ENCODE measurements around the gene NANOGP8.

NANOGP8 gene

DNA sequence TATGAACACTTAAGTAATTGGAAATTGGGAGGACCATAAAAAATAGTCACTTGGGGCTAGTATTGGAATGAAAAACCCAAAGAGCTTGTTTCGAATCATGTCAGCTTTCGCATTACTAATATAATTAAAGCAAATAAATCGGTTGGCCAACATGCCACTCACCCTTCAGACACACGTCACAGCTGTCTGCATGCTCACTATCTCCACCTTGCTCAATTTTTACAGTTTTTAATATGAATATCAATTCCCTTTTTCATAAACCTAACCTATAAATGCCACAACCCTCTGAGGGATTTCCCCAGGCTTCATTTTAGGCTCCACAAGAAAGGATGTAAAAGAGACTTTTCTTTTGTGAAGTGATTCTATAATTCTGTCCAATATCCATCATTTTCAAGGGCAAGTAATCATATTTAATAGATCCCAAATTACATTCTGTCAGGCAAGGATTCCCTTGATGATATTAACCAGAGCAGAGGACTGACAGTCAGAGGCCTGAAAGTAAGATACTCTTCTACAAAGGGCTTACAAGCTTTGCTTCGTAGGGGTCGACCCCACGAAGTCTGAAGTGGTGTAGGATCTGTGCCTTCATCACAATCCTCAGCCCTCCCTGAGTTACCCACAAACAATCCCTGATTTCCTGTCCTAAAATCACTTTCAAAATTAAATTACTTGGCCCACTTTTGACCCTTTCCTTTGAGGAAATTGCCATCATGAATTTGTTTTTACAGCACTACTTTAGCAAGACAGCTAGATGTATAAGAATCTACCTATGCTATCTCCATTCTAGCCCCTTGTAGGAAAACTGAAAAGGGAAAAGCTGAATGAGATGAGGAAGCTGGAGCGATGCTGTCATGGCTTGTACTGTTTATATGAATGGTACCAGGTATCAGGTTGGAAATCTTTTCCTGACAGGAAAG, 44.5 kb downstream of the NANOGP8 start:
- TF ChIP-seq, protein P1, sequence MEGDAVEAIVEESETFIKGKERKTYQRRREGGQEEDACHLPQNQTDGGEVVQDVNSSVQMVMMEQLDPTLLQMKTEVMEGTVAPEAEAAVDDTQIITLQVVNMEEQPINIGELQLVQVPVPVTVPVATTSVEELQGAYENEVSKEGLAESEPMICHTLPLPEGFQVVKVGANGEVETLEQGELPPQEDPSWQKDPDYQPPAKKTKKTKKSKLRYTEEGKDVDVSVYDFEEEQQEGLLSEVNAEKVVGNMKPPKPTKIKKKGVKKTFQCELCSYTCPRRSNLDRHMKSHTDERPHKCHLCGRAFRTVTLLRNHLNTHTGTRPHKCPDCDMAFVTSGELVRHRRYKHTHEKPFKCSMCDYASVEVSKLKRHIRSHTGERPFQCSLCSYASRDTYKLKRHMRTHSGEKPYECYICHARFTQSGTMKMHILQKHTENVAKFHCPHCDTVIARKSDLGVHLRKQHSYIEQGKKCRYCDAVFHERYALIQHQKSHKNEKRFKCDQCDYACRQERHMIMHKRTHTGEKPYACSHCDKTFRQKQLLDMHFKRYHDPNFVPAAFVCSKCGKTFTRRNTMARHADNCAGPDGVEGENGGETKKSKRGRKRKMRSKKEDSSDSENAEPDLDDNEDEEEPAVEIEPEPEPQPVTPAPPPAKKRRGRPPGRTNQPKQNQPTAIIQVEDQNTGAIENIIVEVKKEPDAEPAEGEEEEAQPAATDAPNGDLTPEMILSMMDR (IDR thresholded peaks at IDR 0.05; ENCODE audit: borderline replicate concordance, insufficient read depth, low read depth, low read length) = no peak
- no peak overlapping the region for H3K4me3 ChIP-seq (ENCODE audit: low read depth, low read length)

DNA sequence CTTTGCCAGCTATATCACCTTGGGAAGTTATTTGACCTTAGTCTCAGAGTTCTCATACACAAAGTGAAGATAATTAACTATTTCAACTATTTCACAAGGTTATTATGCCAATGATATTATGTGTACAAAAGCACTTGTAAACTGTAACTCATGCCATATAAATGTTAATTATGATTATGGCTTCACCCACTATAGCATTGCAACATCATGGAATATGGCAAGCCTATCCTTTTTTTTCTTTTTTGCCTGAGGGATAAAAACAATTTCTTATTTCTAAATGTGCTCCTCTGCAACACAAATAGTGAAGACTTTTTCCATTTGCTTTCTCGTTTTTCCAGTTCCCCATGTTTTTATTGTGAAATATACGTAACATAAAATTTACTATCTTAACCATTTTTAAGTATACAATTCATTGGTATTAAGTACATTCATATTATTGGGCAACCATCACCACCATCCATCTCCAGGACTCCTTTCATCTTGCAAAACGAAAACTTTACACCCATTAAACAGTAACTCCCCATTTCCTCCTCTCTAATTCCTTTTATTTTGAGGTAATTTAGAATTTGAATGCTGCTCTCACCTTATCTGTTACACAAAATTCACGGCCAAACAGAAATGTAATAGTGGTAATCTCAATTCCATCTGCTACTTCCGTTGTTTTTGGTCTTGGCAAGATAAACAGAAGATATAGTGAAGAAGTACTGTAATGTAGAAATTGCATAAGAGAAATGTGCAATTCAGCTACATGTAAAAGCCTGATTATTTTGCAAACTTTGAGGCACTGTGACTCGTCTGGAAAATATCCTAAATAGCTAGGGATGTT, 46.3 kb downstream of the NANOGP8 start:
- H3K4me3 ChIP-seq (ENCODE audit: low read depth, low read length) = no peak overlapping the region
- TF ChIP-seq, protein P1 (IDR thresholded peaks at IDR 0.05; ENCODE audit: borderline replicate concordance, insufficient read depth, low read depth, low read length) = no peak
